Measurements from ENCODE around the gene TBX20.

Gene TBX20, protein sequence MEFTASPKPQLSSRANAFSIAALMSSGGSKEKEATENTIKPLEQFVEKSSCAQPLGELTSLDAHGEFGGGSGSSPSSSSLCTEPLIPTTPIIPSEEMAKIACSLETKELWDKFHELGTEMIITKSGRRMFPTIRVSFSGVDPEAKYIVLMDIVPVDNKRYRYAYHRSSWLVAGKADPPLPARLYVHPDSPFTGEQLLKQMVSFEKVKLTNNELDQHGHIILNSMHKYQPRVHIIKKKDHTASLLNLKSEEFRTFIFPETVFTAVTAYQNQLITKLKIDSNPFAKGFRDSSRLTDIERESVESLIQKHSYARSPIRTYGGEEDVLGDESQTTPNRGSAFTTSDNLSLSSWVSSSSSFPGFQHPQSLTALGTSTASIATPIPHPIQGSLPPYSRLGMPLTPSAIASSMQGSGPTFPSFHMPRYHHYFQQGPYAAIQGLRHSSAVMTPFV

DNA sequence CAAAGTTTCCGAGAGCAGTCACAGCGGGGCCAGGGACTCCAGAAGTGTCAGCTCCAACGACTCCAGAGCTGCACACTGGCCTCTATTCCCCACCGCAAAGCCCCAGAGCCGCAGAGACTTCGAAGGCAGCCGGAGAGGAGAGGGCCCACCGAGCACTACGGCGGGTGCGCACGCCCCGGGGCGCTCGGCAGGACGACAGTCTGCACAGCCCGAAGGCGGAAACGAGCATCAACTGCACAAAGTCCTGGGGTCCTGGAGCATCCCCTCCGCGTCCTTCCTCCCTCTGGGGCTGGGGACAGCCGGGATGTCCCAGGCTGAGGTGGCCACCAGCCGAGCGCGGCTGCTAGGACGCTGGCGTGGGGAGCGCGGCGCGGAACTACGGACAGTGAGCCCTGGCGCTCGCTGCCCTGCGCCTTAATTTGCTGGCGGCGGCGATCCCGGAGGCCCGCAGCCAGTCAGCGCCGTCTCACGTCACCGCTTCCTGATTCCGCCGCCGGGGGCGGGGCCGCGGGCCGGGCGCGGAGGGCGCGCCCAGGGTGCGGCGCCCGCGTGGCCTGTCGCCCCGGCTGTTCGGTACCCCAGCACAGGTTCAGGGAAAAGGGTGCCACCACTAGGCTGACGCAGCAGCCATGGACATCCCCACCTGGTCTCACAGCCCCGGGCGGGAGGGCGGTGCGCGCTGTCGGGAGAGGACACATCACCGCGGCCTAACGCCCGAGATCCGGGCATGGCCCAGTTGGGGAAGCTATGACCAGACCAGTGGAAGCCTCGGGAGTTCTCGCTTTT is at the start of gene TBX20:
Gene TBX20, minus strand, starts transcription at position 391 of the 786 bp plus-strand sequence. CDS start 480 bp downstream, outside the sequence.
- DNase-seq = no peak

DNA sequence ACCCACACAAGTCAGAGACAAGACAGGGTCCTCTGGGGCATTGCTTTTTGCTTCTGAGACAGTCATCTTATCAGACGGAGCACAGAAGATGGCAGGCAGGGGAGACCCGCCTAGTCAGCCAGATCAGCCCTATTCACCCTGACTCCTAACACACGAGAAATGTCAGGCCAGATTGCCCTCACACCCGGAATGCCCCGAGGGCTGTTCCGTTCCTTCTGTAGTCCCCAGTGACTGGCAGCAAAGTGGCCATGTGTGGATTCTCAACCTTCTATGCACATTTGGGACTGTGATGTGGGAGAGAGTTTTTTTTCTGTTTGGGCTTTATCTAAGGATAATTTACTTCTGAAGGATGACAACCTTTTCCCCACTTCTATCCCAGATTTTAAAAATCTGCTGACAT is 35.5 kb upstream of the TBX20 start:
- DNase-seq = no peak

DNA sequence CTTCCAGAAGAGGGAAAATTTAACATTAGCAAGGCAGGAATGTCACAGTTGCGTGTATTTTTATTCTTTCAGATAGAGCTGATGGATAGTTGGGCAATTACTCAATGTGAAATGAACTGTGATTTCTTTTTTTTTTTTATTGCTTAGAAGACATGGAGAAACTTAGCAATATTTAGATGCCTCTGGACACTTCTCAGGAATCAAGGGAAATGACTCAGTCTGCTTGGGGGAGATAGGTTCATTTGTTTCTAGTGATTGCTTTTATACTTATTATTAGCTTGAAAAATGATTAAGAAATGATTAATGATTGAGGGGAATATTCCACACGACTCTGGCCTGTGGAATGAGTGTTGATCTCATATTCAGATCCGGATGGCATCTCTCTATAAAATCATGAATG is 33.1 kb upstream of the TBX20 start:
- no peak for DNase-seq

DNA sequence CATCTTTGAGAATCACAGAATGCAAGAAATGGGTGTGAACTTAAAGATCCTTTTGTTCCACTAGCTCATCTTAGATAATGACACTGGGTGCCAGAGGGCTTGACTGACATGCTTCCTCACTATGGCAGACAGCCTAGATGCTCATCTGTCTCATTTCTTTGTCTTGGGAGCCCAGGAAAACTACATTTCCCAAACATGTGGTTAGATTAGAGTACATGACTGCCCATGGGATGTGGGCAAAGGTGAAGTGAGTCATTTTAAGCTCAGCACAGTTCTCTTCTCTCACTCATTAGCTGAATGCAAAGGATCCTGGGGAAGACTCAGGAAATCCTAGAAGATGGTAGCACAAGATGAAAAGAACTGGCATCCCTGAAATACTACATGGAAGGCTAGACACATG is 32.5 kb upstream of the TBX20 start:
- DNase-seq = no peak

DNA sequence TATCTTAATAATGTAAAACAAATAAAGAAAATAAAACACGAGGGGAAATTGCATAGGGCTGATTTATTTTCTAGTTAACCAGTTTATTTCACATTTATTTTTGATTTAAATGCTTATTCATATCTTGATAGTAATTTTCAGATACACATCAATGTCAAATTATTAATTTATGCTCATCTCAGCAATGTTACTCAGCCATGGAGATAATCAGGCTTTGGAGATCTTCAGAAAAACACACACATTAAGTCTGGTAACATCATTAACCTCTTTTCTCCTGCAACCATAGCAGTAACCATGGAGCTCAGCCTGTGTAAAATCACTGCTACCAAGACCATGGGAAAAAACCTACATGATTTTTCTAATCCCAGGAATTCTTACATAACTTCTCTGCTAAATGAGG is 31.9 kb upstream of the TBX20 start:
- peak; percentile 7 for DNase-seq

DNA sequence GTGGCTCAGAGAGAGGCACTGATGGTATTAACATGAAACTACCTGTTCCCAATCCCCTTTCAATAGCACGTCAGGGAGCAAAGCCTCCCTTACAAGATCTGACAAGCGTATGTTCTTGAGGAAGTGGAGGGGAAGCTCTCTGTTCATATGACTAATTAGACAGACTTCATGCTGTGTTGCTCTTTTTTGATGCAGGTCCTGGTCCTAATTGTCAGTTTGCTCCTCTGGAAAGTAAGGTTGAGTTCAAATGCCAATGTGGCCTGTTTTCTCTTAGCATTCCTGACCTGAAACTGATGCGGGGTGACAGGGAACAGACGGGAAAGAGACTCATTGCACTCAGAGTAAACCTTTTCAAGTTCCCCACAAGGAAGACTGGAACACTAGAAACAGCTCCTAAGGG is 27.0 kb upstream of the TBX20 start:
- no peak for DNase-seq

DNA sequence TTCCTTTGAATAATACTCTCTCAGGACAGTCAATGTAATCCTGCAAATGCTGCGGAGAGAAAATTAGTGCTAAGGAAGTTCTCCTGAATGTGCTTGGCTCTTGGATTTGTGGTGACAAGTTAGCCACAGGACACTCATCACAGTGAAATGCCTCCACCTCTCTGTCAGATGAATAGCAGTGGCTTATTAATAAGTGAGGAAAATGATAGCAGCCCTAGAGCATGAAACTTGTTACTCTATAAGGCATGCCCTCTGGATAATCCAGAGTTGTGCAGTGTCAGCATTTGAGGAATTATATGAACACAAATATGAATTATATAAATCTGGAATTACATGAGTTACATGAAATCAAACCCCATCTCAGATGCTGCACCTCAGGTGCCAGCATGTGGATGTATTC is 23.5 kb upstream of the TBX20 start:
- DNase-seq = no peak

DNA sequence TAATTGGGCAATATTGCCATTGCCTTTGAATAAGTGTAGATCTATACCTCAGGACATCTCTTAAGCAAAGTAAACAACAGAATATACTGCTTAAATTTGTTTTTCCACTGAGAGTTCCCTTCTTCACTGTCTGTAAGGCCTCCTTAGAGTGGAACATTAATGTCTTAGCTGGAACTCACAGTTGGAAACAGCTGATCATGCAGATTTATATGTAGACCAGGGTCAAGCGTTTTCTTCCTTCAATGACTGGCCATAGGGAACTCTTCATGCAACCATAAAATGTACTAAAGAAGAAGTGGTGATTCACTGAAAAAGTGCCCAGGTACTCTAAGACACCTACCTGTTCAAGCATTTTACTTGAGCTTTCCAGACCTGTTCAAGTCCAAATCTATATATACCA is 18.3 kb upstream of the TBX20 start:
- DNase-seq = no peak

DNA sequence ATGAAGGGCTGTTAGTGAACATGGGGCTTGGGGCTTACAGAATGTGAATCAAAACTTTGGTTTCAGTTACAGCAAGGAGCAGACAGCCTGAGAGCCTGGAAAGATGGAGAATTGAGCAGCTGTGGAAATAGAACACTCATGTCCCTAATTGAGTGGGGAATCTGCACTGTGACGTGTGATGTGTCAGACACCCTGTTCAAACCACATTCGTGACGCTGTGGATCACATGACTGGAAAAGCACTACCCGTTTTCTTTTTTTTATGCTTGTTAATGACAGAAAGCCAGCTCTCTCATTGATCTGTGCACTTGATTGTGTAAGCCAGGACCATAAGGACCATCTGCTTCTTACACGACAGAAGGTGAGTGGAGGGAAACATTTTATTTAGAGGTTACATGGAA is 15.1 kb upstream of the TBX20 start:
- peak; percentile 29 for DNase-seq

DNA sequence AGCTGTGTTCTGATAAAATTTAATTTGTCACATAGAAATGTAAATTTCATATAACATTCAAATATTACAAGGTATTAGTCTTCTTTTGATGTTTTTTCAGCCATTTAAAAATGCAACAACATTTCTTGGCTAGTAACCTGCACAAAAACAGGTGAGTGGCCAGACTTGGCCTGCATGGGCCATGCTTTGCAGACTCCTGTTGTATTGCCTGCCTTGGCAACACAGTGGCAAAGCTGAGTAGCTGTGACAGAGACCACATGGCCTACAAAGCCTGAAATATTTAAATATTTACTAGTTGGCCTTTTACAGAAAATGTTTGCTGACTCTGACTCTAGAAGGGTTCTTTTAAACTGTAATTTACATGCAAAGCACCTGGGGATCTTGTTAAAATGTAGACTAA is 13.5 kb upstream of the TBX20 start:
- DNase-seq = no peak

DNA sequence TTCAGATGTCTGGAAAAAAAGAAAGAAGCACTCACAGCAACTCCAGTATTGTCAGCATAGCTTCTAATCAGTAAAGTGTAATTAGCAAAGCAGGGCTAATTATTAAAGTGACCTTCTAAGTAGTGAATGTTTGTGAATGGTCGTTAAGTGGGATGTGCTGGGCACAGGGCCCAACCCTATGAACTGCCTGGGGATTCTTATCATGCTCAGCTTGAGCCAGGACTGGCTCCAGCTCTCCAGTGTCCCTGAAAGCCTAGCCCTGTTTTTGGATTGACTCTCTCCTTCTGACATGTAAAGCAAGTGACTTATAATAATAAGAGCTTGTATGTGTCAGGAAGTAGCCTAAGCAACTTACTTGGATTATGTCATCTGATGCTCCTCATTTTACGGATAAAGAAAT is 9.5 kb upstream of the TBX20 start:
- peak; percentile 4 for DNase-seq

DNA sequence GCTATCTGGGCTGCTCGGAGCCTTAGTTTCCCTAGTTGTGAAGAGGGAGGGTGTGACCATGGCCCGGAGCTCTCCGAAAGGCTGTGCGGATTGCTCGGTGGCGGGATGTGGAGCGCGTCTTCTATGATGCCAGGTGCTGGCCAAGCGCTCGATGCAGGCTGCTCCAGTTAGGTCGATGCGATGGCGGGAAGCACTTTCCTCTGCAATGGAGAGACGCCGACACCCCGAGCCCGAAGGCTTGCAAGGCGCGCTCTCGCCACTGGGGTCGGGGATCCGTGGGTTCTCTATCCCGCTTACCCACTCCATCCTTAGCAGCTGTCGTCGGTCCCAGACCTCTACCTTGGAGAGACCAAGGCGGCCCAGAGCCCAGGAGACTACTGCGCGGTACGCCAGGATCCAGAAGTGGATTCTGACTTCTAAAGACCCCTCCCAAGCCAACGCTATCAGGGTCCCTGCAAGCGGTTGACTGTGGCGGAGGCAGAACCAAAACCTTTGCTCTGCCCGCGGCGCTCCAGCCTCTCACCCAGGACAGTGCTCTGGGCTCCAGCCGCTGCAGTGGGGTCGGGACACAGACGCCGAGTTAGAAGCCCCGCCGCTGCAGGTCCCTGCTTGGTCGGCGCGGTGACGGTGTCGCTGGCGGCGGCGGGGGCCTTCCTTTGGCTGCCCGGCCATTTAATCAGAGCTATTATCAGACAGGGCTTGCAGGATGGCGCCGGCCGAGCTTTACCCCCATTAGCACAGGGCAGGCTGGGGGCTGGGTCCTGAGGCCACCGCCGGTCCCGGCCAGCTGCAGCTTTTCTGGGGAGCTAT is 7.8 kb upstream of the TBX20 start:
- no peak for DNase-seq

DNA sequence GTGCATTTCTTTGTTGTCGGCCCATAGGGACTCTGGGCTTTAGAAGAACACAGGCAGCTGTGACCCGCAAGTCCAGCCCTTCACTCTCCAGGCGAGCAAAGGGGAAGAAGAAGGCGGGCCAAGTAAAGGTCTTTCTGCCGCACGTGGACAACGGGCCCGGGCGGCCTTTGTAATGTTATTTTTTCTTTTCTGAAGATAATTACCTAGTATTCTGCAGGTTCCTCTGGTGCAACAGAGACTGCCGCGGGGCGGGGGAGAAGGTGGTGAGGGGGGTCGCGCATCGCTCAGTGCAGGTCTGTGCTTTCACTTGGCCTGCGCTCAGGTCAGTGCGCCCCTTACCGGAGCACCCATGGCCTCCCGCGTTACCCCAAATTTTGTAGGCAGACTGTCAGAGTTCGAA is 7.1 kb upstream of the TBX20 start:
- DNase-seq = no peak

DNA sequence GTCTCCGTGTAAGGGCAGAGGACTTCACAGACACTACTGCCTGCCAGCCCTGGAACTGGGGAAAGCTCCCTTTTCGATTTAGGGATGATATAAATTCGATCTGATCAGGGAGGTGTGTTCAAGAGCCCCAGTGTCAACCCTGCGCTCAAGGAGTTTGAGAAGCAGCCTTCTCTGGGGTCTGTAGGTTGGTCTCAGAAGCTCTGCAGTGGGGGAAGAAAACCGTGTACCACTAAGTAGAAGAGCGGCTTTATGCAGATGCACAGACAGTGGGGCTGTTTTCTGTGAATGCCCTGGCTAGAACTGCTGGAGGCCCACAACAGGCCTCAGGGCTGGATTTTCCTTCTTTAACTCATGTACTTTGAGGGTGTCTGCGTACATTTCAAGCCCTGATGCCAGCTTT is 6.3 kb upstream of the TBX20 start:
- no peak for DNase-seq

DNA sequence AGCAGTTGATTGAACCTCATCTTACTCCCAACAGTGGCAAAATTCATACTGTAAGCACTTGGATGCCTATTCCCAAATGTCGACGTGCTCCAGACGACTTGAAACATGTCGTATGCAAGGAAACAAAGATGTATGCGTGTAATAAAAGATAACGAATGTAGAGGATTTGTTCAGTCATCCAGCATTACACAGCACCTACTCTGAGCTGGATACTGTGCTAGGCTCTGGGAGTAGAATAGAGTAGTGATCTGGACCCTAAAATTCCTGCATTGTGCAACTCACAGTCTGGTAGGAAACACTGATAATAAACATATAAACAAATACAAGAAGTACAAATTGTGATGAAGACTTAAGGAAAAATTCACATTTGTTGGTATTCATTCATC is 5.6 kb upstream of the TBX20 start:
- DNase-seq = no peak

DNA sequence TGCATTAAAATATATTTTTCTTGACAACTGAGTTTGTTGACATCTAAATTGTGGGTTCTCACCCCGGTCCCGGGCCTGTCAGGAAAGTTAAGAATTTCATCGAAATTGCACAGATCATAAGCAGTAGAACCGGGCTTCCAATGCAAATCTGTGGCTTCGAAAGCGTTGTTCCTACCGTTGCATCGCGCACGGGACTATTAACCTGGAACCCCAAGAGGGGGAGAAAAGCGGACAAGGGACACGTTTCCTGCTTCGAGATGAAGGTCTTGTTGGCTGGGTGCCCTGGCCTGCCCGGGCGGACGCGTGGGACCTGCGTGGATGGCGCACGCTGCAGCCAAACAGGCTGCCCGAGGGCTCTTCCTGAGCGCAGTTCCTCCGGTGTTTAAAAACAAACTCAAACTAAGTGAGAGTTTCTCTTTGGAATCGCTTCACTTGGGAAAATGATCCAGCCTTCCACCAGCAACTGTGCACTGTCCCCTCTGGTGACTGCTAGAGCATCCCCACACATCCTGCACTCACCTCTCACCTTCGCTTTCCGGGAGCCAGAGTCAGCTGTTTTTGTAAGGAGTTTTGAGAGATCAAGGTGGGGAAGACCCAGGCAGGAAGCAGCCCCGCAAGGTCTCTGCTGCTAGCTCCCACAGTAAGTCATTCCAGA is 5.1 kb upstream of the TBX20 start:
- DNase-seq = no peak

DNA sequence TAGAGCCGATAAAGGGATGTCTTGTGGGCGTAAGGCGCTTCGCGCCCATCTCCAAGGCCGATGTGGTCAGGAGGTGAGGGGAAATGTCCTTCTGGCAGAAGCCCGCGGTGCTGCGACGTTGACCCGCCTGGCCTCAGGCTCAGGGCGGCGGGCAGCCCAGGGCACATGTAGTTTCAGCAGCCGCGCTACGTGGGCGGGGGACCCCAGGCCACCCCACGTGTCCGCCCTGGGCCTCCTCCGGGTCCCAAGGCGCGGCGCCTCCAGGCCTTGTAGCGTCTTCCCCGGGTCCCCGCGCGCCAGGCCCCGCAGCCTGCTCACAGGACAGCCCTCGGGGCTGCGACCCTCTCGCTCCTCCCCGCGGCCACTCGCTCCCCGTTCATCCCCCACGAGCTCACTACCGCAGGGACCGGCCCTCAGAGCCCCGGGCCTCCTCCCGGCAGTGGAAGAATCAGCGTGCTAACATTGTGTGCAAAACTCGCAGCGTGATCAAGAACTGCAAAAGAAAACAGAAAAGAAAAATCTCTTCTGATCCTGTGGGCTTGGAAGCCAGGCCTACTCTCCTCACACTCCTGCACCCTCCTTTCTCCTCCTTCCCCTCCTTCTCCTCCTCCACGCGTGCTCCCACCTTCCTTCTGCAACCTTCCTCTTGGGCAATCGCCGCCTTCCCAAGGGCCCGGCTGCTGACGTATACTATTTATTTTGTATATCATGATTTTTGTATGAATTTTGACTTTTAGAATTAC is 4.4 kb upstream of the TBX20 start:
- DNase-seq = no peak

DNA sequence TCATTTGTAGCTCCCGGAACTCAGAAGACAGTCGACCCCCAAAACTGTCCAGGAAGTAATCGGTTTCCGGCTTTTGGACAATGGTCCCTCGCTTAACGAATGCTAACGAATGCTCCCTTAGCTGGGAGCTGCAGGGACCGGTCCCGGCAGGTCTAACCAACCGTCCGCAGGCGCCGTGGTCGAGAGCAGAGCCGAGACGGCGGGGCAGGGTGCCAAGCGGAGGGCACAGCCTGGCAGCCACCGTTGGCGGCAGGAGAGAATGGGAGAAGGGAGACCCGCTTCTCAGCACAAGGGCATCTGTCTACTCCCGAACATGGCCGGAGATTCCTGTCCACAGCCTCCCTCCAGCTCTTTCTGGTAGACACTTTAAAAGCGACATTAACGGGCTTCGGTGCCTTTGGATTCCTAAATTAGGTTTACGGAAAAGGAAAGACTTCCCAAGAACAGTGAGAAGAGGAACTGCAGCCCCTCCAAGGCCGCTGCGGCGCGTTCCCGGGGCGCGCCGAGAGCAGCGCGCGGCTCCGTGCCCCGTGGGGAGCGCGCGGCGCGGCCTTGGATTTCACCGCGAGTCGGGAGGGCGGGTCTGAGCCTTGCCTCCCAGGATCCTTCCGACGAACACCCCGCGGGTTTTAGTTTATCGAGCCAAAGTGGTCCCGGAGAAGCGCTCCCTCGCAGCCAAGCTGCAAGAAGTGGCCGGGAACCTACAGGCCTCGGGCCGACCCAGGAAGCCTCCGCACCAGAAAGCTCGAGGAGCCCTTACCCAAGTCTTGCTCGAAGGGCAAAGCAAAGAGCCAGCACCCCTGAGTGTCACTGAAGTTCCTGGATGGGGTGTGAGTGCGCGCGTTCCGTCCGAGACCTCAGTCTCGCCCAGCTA is 3.6 kb upstream of the TBX20 start:
- no peak for DNase-seq

DNA sequence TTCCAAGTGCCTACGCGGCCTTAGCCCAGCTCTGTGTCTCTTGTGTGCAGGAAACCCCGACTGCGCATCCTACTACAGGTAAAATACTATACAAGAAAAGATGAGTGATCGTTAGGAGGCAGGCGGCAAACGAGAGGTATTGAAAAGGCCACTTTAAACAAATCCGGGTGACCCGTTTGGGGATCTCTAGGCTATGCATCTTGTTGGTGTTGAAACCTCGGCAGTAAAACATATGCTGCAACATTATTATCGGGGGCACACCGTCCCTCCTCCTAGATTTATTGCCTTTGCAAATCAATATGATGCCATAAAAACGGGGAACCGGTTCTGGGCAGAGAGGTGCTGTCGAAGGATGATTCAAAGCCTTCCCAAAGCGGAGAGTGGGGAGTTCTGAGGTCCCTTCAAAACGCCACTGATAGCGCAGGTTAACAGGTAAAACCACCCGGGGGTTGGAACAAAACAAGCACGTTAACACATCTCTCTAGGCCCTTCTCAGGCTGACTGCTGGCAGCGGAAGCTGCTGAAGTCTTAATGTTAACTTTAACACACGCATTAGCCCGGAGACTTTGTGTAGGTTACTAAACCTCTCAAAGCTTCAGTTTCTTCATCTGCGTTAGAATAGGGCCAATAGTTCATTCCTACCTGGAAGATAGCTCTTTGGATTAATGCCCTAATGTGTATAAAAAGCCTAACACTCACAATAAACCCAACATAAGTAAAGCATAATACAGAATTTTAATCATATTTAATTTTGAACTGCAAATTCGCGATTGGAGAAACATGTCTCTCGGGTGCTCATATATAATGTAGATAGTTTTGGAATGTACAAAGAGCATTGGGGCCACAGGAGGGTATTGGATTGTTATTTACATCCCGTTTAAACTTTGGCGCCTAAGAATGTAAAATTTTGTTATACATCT is 2.6 kb upstream of the TBX20 start:
- DNase-seq = no peak
